ENCODE data around the gene SYNJ2. TPM values are rescaled to one million over a fixed set of nuclear protein-coding genes. Genes with fewer than 3 reads are reported as not detected.

SYNJ2 gene
- total RNA-seq, 4 donors from 2014 or later = 2.2 to 7.9 (median 3.1) TPM

GRCh38 chr6:157943964-157944283 lies 37.7 kb upstream of the SYNJ2 start:
- no peak for TF ChIP-seq CTCF (IDR thresholded peaks at IDR 0.05; ENCODE audit: low read depth)

GRCh38 chr6:157944983-157945931 lies 36.4 kb upstream of the SYNJ2 start:
- TF ChIP-seq CTCF (IDR thresholded peaks at IDR 0.05; ENCODE audit: low read depth) = no peak

- no peak for TF ChIP-seq CTCF (IDR thresholded peaks at IDR 0.05; ENCODE audit: low read depth)
These were observed 35.5 kb upstream of the SYNJ2 start for GRCh38 chr6:157946053-157946617.

DNA sequence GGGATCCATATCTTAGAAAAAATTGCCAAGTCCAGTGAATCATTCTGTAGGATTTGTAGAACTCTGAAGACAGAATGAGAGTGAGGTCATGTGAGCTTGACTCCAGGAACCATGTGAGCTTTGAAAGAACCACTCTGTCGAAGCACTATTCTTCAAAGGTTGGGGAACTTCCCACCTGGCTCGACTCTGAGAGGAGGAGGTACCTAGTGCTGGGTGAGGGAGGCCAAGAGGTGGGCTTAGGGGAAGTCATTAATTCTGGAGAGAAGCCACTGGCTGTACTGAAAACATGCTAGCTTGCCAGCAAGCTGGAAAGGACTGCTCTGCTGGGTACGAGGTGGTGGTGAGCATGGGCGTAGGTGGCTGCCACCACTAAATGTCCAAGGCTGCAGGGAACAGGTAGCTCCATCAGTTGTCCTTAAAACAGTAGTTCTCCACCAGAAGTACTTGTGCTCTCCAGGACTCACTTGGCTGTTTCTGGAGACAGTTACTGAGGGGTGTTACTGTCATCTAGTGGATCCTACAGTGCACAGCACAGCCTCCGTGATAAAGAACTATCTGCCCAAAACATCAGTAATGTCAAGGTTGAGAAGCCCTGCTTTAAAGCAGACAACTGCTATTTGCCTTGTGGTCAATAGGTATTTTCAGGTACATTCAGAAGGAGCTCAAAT lies 34.7 kb upstream of the SYNJ2 start:
- no peak for TF ChIP-seq CTCF (IDR thresholded peaks at IDR 0.05; ENCODE audit: low read depth)

- no peak for TF ChIP-seq CTCF (IDR thresholded peaks at IDR 0.05; ENCODE audit: low read depth)
These were observed 29.8 kb upstream of the SYNJ2 start for GRCh38 chr6:157951828-157952227.

GRCh38 chr6:157952861-157953351 lies 28.8 kb upstream of the SYNJ2 start:
- TF ChIP-seq CTCF (IDR thresholded peaks at IDR 0.05; ENCODE audit: low read depth) = no peak

- TF ChIP-seq CTCF (IDR thresholded peaks at IDR 0.05; ENCODE audit: low read depth) = no peak
These were observed 28.0 kb upstream of the SYNJ2 start for GRCh38 chr6:157953580-157954091.
